ENCODE measurements around the gene RALGAPB.
A peak's percentile ranks its signal among the peaks of the same experiment; 100 is the strongest.

The RALGAPB gene

DNA sequence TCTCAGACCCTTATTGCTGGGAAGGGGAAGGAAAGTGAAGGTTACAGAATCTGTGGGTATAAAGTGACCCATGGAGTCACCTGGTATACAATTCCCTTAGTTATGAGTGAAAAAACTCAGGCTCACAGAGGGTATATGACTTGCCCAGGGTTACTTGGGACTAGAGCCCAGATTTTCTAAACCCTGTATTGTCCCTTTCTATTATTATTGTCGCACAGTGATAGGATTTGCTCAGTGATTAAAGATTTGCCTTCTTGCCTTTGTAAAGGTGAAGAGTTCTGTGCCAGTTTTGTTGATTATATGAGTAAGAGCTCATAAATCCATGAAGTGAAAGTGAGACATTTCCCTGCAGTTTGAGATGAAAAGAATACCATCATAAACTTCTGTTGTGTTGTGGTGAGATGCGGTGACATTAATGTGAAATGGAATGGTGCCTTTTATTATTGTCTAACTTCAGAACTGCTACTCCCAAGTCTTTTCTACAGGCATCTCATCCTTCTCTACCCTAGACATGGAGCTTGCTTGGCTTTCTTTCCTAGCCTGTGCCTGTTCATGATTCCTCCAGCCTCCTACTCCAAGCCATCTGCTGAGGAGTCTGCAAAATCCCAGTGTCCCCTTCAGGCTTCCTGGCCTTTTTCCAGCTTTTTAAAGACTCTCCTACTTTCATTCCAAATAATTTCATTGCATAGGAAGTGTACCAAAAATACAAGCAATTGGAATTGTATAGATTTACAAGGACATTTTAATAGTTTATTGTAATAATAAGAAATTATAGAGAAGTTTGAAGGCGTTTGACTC lies 74.8 kb downstream of the RALGAPB start:
- H3K4me3 ChIP-seq (ENCODE audit: low read depth, low read length): no peak overlapping the region
- no peak for DNase-seq (ENCODE audit: low read depth)
- TF ChIP-seq, protein P1, sequence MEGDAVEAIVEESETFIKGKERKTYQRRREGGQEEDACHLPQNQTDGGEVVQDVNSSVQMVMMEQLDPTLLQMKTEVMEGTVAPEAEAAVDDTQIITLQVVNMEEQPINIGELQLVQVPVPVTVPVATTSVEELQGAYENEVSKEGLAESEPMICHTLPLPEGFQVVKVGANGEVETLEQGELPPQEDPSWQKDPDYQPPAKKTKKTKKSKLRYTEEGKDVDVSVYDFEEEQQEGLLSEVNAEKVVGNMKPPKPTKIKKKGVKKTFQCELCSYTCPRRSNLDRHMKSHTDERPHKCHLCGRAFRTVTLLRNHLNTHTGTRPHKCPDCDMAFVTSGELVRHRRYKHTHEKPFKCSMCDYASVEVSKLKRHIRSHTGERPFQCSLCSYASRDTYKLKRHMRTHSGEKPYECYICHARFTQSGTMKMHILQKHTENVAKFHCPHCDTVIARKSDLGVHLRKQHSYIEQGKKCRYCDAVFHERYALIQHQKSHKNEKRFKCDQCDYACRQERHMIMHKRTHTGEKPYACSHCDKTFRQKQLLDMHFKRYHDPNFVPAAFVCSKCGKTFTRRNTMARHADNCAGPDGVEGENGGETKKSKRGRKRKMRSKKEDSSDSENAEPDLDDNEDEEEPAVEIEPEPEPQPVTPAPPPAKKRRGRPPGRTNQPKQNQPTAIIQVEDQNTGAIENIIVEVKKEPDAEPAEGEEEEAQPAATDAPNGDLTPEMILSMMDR (IDR thresholded peaks at IDR 0.05; ENCODE audit: control insufficient read depth, extremely low read depth, insufficient read depth): no peak

DNA sequence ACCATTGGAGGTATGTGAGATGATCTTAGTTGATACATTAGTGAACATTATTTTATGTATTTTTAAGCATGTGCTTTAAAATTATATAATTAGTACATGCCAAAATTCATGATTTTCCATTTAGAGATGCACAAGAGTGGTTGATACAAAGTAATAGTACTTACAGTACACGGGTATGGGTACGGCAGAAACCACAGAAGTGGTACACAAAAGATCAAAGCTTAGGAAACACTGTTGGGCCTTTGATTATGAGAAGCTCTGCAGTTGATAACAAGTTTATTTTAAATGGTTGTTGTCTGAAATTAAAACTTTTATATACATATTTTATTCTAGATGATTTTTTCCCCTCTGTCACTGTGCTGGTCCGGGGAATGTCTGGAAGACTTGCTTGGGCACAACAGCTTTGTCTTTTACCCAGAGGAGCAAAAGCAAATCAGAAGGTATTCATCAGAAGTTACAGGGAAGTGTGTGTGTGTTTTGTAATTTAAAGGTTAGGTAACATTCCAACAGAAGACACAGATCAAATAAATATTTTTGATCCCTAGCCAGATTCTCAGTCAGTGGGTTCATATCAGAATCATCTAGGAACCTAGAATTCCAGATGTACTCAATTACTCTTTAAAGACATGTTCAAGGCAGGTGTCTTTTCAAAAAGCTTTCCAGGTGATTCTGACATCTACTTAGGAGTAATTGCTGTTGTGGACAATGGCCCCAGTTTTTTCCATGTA lies 75.9 kb downstream of the RALGAPB start:
- no peak overlapping the region for H3K4me3 ChIP-seq (ENCODE audit: low read depth, low read length)
- DNase-seq (ENCODE audit: low read depth): peak; percentile 83
- TF ChIP-seq, protein P1 (IDR thresholded peaks at IDR 0.05; ENCODE audit: control insufficient read depth, extremely low read depth, insufficient read depth): no peak

DNA sequence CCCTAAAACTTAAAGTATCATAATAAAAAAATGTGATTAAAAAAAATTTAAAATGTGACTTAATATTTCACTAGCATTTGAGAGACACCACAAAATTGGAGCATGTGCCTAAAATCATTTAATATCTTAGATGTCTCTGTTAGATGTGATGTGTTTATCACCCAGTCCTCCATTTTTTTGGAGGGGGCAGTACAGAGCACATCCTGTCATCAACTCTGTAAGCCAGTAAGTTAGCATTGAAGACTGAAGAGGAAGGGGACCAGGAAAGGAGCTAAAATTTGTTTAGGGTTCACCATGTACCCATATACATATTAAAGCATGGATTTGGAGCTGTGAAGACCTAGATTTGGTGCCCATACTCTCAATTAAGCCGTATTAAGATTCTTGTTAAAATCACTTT lies 77.6 kb downstream of the RALGAPB start:
- no peak for DNase-seq (ENCODE audit: low read depth)
- TF ChIP-seq, protein P1 (IDR thresholded peaks at IDR 0.05; ENCODE audit: control insufficient read depth, extremely low read depth, insufficient read depth): no peak
- H3K4me3 ChIP-seq (ENCODE audit: low read depth, low read length): no peak overlapping the region

DNA sequence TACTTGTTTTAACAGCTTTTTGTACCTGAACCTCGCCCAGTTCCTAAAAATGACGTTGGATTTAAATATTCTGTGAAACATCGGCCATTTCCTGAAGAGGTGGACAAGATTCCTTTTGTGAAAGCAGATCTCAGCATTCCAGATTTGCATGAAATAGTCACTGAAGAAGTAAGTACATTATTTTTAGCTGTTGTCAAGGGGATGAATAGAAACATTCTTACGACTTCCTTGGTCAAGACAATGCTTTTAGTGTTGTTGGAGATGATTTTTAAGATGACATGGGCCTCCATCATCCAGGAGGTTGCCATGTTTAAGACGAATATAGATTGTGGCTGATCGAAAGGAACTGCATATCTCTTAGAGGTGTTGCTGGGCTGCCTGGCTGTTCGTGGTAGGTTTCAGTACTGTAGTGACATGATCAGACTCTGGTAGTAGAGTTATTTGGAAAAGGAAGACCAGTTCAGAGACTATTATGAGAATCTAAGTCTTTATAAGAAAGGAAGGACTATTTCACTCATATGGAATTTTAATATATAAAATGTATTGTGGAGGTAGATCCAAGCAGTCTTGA lies 78.5 kb downstream of the RALGAPB start:
- no peak for DNase-seq (ENCODE audit: low read depth)
- no peak overlapping the region for H3K4me3 ChIP-seq (ENCODE audit: low read depth, low read length)
- TF ChIP-seq, protein P1 (IDR thresholded peaks at IDR 0.05; ENCODE audit: control insufficient read depth, extremely low read depth, insufficient read depth): no peak

DNA sequence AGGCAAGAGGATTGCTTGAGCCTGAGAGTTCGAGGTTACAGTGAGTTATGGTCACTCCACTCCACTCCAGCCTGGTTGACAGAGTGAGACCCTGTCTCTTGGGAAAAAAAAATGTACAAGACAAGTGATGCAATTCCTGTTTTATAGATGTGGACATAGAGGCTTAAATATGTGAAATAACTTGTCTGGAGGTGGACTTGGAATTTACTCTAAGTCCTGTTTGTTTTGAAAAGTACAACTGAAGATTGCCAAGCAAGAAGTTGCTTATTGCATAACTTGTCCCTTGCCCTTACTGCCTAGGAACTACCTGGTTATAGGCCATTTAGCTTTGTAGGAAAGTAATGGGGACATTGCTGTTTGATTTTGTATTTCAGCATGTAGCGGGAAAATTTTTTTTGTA lies 82.3 kb downstream of the RALGAPB start:
- H3K4me3 ChIP-seq (ENCODE audit: low read depth, low read length): no peak overlapping the region
- TF ChIP-seq, protein P1 (IDR thresholded peaks at IDR 0.05; ENCODE audit: control insufficient read depth, extremely low read depth, insufficient read depth): no peak
- DNase-seq (ENCODE audit: low read depth): peak; percentile 94

DNA sequence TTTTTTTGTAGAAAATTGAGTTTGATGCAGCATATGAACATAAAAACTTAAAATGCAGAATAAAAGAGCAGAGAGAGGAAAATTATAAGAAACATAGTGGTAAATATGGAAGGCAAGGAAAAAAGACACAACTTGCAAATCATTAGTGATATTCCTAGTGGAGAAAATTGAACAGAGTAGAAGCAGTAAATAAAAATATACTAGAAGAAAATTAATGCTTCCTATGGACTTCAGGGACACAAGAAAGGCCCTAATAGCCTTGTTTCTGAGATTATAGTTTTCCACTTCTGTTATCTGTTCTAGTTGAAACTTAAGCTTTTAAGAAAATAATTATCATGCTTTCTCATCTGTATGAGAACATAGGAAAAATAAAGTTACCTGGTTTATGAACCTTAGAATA lies 82.8 kb downstream of the RALGAPB start:
- TF ChIP-seq, protein P1 (IDR thresholded peaks at IDR 0.05; ENCODE audit: control insufficient read depth, extremely low read depth, insufficient read depth): no peak
- DNase-seq (ENCODE audit: low read depth): no peak
- H3K4me3 ChIP-seq (ENCODE audit: low read depth, low read length): no peak overlapping the region
